ENCODE results near the gene CCDC122. TPM values are rescaled to one million over a fixed set of nuclear protein-coding genes. Genes with fewer than 3 reads are reported as not detected.

CCDC122 gene
- total and polyA plus RNA-seq, 9 of the 15 experiments (the other 6 are each of a cell fraction or from before 2014, with no cell fraction given), result not detected

- TF ChIP-seq, protein P1, sequence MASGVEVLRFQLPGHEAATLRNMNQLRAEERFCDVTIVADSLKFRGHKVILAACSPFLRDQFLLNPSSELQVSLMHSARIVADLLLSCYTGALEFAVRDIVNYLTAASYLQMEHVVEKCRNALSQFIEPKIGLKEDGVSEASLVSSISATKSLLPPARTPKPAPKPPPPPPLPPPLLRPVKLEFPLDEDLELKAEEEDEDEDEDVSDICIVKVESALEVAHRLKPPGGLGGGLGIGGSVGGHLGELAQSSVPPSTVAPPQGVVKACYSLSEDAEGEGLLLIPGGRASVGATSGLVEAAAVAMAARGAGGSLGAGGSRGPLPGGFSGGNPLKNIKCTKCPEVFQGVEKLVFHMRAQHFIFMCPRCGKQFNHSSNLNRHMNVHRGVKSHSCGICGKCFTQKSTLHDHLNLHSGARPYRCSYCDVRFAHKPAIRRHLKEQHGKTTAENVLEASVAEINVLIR (CRISPR knock-in tag; IDR thresholded peaks at IDR 0.05), result no peak
- no peak for TF ChIP-seq ELF2 (CRISPR knock-in tag; IDR thresholded peaks at IDR 0.05)
- TF ChIP-seq ZNF316 (IDR thresholded peaks at IDR 0.05), result no peak
- TF ChIP-seq, protein P2, sequence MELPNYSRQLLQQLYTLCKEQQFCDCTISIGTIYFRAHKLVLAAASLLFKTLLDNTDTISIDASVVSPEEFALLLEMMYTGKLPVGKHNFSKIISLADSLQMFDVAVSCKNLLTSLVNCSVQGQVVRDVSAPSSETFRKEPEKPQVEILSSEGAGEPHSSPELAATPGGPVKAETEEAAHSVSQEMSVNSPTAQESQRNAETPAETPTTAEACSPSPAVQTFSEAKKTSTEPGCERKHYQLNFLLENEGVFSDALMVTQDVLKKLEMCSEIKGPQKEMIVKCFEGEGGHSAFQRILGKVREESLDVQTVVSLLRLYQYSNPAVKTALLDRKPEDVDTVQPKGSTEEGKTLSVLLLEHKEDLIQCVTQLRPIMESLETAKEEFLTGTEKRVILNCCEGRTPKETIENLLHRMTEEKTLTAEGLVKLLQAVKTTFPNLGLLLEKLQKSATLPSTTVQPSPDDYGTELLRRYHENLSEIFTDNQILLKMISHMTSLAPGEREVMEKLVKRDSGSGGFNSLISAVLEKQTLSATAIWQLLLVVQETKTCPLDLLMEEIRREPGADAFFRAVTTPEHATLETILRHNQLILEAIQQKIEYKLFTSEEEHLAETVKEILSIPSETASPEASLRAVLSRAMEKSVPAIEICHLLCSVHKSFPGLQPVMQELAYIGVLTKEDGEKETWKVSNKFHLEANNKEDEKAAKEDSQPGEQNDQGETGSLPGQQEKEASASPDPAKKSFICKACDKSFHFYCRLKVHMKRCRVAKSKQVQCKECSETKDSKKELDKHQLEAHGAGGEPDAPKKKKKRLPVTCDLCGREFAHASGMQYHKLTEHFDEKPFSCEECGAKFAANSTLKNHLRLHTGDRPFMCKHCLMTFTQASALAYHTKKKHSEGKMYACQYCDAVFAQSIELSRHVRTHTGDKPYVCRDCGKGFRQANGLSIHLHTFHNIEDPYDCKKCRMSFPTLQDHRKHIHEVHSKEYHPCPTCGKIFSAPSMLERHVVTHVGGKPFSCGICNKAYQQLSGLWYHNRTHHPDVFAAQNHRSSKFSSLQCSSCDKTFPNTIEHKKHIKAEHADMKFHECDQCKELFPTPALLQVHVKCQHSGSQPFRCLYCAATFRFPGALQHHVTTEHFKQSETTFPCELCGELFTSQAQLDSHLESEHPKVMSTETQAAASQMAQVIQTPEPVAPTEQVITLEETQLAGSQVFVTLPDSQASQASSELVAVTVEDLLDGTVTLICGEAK (IDR thresholded peaks at IDR 0.05), result no peak
- TF ChIP-seq, protein P2 (CRISPR knock-in tag; IDR thresholded peaks at IDR 0.05), result no peak
- TF ChIP-seq XRCC3 (IDR thresholded peaks at IDR 0.05), result no peak
- TF ChIP-seq, protein P3, sequence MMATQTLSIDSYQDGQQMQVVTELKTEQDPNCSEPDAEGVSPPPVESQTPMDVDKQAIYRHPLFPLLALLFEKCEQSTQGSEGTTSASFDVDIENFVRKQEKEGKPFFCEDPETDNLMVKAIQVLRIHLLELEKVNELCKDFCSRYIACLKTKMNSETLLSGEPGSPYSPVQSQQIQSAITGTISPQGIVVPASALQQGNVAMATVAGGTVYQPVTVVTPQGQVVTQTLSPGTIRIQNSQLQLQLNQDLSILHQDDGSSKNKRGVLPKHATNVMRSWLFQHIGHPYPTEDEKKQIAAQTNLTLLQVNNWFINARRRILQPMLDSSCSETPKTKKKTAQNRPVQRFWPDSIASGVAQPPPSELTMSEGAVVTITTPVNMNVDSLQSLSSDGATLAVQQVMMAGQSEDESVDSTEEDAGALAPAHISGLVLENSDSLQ (IDR thresholded peaks at IDR 0.05), result no peak
- no peak for TF ChIP-seq FOXA1 (IDR thresholded peaks at IDR 0.05; ENCODE audit: borderline replicate concordance)
- TF ChIP-seq PHF21A (IDR thresholded peaks at IDR 0.05; ENCODE audit: borderline replicate concordance, low read depth), result no peak
- TF ChIP-seq NR3C1 (CRISPR knock-in tag; IDR thresholded peaks at IDR 0.05), result no peak
- TF ChIP-seq KLF1 (tag; IDR thresholded peaks at IDR 0.05), result no peak
Measured at GRCh38 chr13:43794416-43794815, 85.1 kb downstream of the CCDC122 start (continued).

Measured in K562 (cell line).